ENCODE data around the gene GARIN5A. TPM values are rescaled to one million over a fixed set of nuclear protein-coding genes. Genes with fewer than 3 reads are reported as not detected.

GARIN5A gene
- polyA plus RNA-seq, 5 donors = 3.4 to 5.3 (median 4.6) TPM

DNA sequence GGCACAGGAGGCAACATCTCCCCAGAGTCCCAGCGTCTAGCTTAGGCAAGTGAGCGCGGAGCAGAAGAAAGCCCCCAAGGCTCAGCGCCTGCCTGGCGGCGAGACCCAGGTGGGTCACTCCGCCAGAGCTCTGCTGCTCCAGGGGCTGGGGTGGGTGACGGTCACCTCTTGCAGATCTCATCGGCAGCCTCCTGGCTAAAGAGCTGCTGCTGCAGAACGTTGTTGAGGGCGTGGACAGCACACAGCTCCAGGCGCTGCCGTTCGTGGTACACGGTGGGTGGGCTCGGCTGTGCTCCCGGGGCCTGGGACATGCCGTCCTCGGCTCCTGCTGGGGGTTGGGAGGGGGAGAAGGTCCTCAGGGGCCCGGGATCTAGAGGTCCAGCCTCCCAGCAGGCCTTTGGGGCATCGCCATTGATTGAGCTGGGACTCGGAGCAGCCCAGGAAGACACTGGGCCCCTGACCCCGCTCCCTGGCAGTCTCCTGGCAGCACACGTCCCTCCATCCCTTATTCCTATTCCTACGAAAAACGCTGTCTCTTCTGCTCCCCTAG lies 33.5 kb upstream of the GARIN5A start:
- DNase-seq = no peak

DNA sequence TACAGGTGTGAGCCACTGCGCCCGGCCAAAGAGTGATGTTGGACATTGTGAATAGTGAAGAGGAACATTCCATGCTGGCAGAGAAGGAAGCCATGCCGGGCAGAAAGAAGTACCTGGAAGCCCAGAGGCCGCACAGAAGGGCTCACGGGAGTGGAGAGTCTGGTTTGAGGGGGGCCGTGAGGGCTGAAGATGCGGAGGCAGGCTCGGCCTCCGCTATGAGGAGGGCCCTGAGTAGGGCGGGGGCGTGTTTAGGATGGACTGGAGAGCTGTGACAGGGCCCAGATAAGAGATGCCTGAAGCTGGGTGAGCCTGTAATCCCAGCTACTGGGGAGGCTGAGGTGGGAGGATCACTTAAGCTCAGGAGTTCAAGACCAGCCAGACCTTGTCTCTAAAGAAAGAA lies 32.7 kb upstream of the GARIN5A start:
- no peak for DNase-seq

GRCh38 chr19:50508843-50509190 lies 32.2 kb upstream of the GARIN5A start:
- no peak for DNase-seq

- DNase-seq = no peak
Observed at GRCh38 chr19:50507376-50507775, 30.7 kb upstream of the GARIN5A start.

GRCh38 chr19:50506700-50507099 lies 30.1 kb upstream of the GARIN5A start:
- no peak for DNase-seq

- DNase-seq = no peak
Observed at GRCh38 chr19:50505856-50506611, 29.4 kb upstream of the GARIN5A start.

- no peak for DNase-seq
Observed at GRCh38 chr19:50501568-50502475, 25.2 kb upstream of the GARIN5A start.

GRCh38 chr19:50501186-50501567 lies 24.5 kb upstream of the GARIN5A start:
- DNase-seq = no peak

- DNase-seq = no peak
Observed at GRCh38 chr19:50500753-50501151, 24.1 kb upstream of the GARIN5A start.

DNA sequence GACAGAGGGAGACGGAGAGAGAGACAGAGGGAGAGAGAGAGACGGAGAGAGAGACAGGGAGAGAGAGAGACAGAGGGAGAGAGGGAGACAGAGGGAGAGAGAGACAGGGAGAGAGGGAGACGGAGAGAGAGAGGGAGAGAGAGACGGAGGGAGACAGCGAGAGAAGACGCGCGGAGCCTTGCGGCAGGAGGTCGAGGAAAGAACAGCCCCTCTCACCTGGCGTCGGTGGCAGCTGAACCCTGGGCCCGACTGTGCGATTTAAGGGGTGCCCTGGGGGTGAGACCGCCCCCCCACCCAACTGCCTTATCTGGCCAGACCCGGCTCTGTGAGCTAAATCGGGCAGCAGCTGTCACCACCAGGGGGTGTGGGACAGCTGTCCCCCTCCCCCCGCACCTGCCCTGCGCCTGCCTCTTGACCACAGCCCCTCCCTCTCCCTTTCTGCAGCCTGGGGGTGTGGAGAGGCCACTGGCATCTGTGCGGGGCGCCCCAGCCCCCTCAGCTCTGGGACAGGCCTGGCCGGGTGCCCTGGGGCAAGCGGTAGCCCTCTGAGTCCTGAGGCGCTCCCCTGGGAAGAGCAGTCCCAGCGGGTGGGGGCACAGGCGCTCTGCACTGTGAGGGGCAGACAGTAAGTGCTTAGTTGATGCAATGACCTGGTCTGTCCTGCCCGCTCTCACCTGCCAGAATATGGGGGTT lies 23.6 kb upstream of the GARIN5A start:
- no peak for DNase-seq

DNA sequence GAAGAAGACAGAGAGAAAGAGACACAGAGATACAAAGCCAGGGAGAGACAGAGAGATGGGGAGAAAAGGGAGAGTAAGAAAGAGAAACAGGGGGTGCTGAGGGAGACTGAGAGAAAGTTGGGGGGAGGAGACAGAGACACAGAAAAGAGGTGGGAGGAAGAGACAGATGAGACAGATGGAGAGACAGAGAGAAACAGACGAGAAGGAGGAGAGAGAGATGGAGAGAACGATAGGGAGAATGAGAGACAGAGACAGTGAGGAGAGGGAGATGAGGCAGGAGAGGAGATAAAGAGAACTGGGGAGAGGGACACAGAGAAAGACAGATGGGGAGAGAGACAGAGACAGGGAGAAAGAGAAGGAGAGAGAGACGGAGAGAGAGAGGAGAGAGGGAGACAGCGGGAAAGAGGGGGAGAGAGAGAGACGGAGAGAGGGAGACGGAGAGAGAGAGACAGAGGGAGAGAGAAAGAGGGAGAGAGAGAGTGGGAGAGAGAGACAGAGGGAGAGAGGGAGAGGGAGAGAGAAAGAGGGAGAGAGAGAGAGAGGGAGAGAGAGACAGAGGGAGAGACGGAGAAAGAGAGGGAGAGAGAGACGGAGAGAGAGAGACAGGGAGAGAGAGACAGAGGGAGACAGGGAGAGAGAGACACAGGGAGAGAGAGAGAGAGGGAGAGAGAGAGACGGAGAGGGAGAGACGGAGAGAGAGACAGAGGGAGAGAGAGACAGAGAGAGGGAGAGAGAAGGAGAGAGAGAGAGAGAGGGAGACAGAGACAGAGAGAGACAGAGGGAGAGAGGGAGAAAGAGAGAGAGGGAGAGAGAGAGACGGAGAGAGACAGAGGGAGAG lies 21.8 kb upstream of the GARIN5A start:
- no peak for DNase-seq

DNA sequence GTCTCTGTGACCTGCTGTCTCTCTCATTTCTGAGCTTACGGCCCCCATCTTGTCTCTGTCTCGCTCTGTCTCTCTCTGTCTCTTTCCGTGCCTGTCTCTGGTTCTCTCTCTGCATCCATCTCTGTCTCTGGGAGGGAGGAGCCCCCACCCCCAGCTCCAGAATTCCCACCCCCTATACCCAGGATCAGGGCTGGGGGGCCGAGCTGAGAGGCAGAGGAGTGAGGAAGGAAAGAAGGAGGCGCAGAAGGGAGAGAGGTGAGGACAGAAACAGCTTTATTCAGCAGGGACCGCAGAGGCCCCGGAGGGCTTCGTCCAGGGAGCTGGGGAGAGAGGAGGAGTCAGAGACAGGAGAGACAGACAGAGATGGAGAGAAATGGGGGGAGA lies 20.4 kb upstream of the GARIN5A start:
- no peak for DNase-seq

GRCh38 chr19:50496189-50497021 lies 19.8 kb upstream of the GARIN5A start:
- no peak for DNase-seq

DNA sequence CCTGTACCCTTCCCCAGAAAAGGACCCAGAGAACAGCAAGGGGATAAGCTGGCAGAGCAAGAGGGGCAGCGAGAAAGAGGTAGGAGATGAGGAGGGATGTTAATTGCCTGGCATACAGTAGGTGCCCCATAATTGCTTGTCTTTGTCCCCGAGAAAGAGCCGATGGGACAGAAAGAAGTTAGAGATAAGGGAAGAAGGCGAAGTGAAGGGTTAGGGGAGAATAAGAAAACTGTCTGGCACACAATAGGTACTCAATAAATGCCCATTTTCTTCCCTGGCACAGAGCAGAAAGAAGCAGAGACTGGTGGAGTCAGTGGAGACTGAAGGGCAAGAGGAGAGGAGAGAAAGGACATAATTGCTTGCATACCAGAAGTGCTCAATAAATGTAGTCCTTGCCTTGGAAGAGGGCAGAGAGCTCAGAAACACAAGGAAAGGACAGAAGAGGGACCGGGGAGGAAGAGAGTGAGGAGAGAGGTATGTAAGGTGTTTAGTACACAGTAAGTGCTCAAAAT lies 18.4 kb upstream of the GARIN5A start:
- no peak for DNase-seq

GRCh38 chr19:50494186-50495019 lies 17.8 kb upstream of the GARIN5A start:
- DNase-seq = no peak

GRCh38 chr19:50493171-50493570 lies 16.5 kb upstream of the GARIN5A start:
- no peak for DNase-seq

GRCh38 chr19:50492303-50493052 lies 15.8 kb upstream of the GARIN5A start:
- DNase-seq = no peak

- no peak for DNase-seq
Observed at GRCh38 chr19:50490991-50491472, 14.4 kb upstream of the GARIN5A start.

Measured in right lung (tissue), 5 donors.